Brain microvascular endothelial cell (primary cell): ENCODE measurements around the gene SAMD13.
"Not testable (repeated sequence)": the region's sequence is repeated elsewhere in the genome, so short reads cannot be mapped to it uniquely, and the experiment has no call there.

ENCODE experiments used
- DNase-seq: peaks from one replicate; pipeline ENCODE4 v3.0.0-alpha.2; 2020
- H3K27ac ChIP-seq: fragments of 250-450 bp; sonication (Bioruptor Pico); 2 replicates; pipeline ENCODE4 v1.5.1; 2020; ENCODE audit warnings: mild to moderate bottlenecking, moderate library complexity
- H3K27me3 ChIP-seq: fragments of 250-450 bp; sonication (Bioruptor Pico); replicated peaks from 2 replicates; pipeline ENCODE4 v1.5.1; 2020; ENCODE audit warnings: mild to moderate bottlenecking
- H3K36me3 ChIP-seq: fragments of 250-450 bp; sonication (Bioruptor Pico); replicated peaks from 2 replicates; pipeline ENCODE4 v1.5.1; 2020; ENCODE audit warnings: mild to moderate bottlenecking
- H3K4me3 ChIP-seq: 2 replicates; pipeline ENCODE4 v1.5.1; 2011; ENCODE audit warnings: low read depth, mild to moderate bottlenecking, control low read depth, low read length, moderate library complexity
- in situ Hi-C: cut with HindIII; loops from 2 replicates; pipeline ENCODE4 v1.10.0; 2017; ENCODE audit warnings: low sequenced_read_pairs, low pct_ligation_motif_present
- TF ChIP-seq, protein P1 (sequence below): IDR thresholded peaks from 2 replicates; pipeline ENCODE4 v1.5.1; 2011; ENCODE audit warnings: low read depth, mild to moderate bottlenecking, moderate library complexity, low read length, control low read depth, inconsistent platforms; ENCODE audit errors: missing control alignments

SAMD13 gene

DNA sequence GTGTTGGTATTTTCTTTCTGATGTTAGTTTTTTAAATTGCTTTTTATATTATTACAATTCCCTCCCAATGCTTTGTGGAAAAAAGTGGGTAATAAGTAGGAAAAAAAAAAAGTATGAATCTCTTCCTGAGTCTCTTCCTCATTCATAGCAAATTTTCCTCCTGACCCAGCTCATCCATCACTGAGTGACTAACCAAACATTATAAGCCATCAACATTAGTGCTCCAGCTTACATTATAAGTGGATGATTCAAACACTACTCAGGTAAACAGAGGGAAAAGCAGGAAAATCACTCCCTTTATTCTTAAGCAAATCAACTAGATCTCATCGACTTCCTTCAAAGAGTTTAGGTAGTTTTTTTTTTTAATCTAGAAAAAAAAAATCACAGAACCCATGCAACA, 15.4 kb upstream of the SAMD13 start:
- DNase-seq = no peak
- no peak overlapping the region for H3K4me3 ChIP-seq
- no peak overlapping the region for H3K27ac ChIP-seq
- no peaks in the 10 kb centered on the region for H3K36me3 ChIP-seq
- TF ChIP-seq, protein P1, sequence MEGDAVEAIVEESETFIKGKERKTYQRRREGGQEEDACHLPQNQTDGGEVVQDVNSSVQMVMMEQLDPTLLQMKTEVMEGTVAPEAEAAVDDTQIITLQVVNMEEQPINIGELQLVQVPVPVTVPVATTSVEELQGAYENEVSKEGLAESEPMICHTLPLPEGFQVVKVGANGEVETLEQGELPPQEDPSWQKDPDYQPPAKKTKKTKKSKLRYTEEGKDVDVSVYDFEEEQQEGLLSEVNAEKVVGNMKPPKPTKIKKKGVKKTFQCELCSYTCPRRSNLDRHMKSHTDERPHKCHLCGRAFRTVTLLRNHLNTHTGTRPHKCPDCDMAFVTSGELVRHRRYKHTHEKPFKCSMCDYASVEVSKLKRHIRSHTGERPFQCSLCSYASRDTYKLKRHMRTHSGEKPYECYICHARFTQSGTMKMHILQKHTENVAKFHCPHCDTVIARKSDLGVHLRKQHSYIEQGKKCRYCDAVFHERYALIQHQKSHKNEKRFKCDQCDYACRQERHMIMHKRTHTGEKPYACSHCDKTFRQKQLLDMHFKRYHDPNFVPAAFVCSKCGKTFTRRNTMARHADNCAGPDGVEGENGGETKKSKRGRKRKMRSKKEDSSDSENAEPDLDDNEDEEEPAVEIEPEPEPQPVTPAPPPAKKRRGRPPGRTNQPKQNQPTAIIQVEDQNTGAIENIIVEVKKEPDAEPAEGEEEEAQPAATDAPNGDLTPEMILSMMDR = no peak
- in situ Hi-C loops = no loop called here
- no peaks in the 10 kb centered on the region for H3K27me3 ChIP-seq

DNA sequence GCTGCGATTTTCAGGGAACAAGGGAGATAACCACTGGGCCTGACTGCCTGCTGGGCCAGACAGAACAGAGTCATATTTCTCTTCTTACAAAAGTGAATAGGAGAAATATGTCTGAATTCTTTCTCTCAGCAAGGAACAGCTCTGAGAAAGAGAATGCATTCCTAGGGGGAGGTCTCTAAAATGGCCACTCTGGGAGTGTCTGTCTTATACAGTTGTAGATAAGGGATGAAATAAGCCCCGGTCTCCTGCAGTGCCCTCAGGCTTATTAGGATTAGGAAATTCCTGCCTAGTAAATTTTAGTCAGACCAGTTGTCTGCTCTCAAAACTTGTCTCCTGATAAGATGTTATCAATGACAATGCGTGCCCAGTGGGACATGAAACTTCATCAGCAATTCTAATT, 14.1 kb upstream of the SAMD13 start:
- DNase-seq, H3K27me3 ChIP-seq, in situ Hi-C loops, H3K27ac ChIP-seq, H3K36me3 ChIP-seq, H3K4me3 ChIP-seq: not testable (repeated sequence)

DNA sequence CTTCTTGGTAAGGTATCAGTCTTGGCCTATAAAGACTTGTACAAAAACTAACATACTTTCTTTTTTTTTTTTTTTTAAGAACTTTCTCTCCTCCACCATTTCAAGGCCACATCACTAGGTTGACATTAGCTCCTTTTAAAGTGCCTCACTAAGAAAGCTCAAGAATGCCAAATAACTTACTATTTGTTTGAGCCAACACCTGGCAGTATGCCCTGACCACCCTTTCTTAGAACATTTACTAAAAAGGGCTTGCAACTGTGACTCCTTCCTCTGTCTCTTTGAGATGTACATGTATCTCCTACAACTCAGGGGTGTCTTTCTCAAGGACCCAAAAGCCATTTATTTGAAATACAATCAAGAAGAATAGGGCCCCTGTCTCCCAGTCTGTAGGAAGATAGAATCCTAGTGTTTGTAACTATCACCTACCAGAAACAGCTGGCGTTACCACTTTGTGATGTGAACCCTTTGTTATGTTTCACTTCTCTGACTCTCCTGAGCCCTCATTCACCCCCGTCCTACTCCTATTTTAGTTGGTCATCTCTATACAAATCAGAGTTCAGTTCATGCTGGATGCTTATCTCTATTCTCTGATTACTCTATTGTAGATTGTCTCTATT, 12.2 kb upstream of the SAMD13 start:
- TF ChIP-seq, protein P1 = no peak
- no peak overlapping the region for H3K4me3 ChIP-seq
- in situ Hi-C loops = no loop called here

DNA sequence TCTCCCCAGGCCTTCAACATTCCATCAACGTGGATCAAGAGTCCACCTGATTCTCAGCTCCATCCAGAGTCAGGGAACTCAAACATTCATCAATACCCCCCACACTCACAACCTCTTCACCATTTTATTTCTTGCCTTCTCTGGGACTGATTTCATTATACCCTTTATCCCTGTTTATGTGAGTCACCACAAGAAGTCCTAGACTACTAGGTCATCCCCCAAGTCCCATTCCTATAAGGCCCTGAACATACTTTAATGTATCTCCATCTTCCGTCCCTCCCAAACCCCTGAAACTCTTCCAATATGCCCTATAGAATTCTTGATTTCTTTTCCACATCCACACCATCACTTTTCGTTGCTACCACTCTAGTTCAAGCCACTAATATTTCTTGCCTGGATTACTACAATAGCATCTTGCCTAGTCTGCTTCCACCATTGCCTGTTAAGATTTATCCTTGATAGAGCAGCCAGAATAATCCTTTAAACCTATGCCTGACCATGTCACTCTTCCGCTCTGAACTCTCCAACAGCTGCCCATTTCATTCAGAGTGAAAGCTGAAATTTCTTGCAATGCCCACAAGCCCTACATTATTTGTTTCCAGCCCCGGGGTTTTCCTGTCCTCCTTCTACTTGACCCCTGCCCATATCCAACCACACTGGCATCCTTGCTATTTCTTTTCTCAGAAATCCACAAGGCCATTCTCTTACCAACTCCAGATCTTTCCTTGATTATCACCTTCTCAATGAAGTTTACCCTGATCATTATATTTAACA, 9.4 kb upstream of the SAMD13 start:
- no peak overlapping the region for H3K4me3 ChIP-seq
- H3K27me3 ChIP-seq = no peaks in the 10 kb centered on the region
- DNase-seq = no peak
- TF ChIP-seq, protein P1 = no peak
- H3K27ac ChIP-seq = no peak overlapping the region
- in situ Hi-C loops = no loop called here
- H3K36me3 ChIP-seq = no peaks in the 10 kb centered on the region

More for the DNA sequence above, 12.2 kb upstream of the SAMD13 start:
- no peak for DNase-seq
- Histone ChIP-seq H3K27me3 (no peaks in the 10 kb centered on the region), H3K36me3 (no peaks in the 10 kb centered on the region), H3K27ac (no peak overlapping the region)

DNA sequence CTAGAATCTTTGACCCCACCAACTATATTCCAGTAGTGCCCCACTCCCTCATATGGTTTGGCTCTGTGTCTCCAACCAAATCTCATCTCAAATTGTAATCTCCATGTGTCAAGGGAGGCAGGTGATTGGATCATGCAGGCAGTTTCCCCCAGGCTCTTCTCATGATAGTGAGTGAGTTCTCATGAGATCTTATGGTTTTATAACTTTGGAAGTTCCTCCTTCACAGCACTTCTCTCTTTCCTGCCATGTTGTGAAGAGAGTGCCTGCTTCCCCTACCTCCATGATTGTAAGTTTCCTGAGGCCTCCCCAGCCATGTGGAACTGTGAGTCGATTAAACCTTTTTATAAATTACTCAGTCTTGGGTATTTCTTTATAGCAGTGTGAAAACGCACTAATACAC, 7.7 kb upstream of the SAMD13 start:
- in situ Hi-C loops = no loop called here
- TF ChIP-seq, protein P1 = no peak
- H3K27ac ChIP-seq = no peak overlapping the region
- no peaks in the 10 kb centered on the region for H3K27me3 ChIP-seq
- no peak for DNase-seq
- H3K36me3 ChIP-seq = no peaks in the 10 kb centered on the region
- H3K4me3 ChIP-seq = no peak overlapping the region

DNA sequence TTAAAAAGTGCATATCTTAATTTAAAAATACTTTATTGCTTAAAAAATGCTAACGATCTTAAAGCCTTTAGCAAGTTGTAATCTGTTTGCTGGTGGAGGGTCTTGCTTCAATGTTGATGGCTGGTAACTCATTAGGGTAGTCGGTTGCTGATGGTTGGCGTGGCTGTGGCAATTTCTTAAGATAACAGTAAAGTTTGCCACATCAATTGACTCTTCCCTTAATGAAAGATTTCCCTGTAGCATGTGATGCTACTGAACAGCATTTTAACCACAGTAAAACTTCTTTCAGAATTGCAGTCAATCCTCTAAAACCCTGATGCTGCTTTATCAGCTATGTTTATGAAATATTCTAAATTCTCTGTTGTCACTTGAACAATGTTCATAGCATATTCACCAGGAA, 6.8 kb upstream of the SAMD13 start:
- in situ Hi-C loops = no loop called here
- Histone ChIP-seq H3K27ac (no peak overlapping the region), H3K4me3 (no peak overlapping the region), H3K27me3 (no peaks in the 10 kb centered on the region), H3K36me3 (no peaks in the 10 kb centered on the region)
- no peak for DNase-seq
- TF ChIP-seq, protein P1 = no peak
